Fibroblast of lung (primary cell): ENCODE results near the gene INPP4A.

ENCODE experiments used
- EZH2 ChIP-seq: IDR thresholded peaks from 2 replicates; pipeline ENCODE4 v1.5.1; 2012; ENCODE audit warnings: low read length, control low read depth, mild to moderate bottlenecking; ENCODE audit errors: missing control alignments
- TF ChIP-seq, protein P1 (sequence below), 2 donors: IDR thresholded peaks in 1 of 2; conservative IDR thresholded peaks in 1 of 2; 1 replicate in 1 of 2; 2 replicates in 1 of 2; pipeline ENCODE4 v1.5.1; 2011 to 2012; ENCODE audit warnings: low read length in 2 of 2, control low read depth in 1 of 2, inconsistent platforms in 1 of 2, low read depth in 1 of 2, mild to moderate bottlenecking in 1 of 2

DNA sequence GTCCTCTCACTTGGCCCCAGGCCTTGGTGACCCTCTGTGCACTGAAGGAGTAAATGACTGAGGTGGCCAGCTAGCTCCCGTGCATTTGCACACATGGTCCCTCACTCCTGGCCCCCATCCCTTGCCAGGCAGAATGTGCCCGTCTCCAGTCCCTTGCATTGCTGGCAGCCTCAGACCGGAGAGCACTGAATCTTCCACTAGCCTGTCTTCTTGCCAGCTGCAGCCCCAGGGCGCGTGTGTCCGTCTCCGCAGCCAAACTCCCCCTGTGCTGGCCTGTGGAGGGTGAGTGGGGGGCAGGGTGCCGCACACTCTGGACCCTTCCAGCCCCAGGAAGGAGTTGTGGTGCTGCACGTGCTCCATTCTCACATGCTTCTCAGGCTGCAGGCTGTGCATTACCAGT, 35.9 kb downstream of the INPP4A start:
- TF ChIP-seq, protein P1, sequence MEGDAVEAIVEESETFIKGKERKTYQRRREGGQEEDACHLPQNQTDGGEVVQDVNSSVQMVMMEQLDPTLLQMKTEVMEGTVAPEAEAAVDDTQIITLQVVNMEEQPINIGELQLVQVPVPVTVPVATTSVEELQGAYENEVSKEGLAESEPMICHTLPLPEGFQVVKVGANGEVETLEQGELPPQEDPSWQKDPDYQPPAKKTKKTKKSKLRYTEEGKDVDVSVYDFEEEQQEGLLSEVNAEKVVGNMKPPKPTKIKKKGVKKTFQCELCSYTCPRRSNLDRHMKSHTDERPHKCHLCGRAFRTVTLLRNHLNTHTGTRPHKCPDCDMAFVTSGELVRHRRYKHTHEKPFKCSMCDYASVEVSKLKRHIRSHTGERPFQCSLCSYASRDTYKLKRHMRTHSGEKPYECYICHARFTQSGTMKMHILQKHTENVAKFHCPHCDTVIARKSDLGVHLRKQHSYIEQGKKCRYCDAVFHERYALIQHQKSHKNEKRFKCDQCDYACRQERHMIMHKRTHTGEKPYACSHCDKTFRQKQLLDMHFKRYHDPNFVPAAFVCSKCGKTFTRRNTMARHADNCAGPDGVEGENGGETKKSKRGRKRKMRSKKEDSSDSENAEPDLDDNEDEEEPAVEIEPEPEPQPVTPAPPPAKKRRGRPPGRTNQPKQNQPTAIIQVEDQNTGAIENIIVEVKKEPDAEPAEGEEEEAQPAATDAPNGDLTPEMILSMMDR (conservative IDR thresholded peaks at IDR 0.05 in 1 of 2, IDR thresholded peaks at IDR 0.05 in 1 of 2; ENCODE audit: low read depth in 1 of 2, low read length in 2 of 2) = no peak
- no peak for TF ChIP-seq EZH2
